Measurements from ENCODE around the gene CLDN4. TPM values are rescaled to one million over a fixed set of nuclear protein-coding genes. Genes with fewer than 3 reads are reported as not detected.

CLDN4 gene
- total and polyA plus RNA-seq, 2 donors (not counting 3 experiments of a cell fraction or from before 2014, with no cell fraction given): 0.13 to 0.15 TPM

GRCh38 chr7:73832806-73833205 lies 2.0 kb downstream of the CLDN4 start:
- dilution Hi-C loops (cut with MboI; ENCODE audit: extremely low pct_ligation_motif_present, low sequenced_read_pairs): no loop called here
- FAIRE-seq: no peak
- Histone ChIP-seq H4K20me1 (replicated peaks; ENCODE audit: control insufficient read depth, extremely low read depth, insufficient read depth, low read length) (no peaks in the 10 kb centered on the region), H3K9ac (replicated peaks; ENCODE audit: extremely low read depth, insufficient read depth, low read length) (no peak overlapping the region), H3K9me1 (replicated peaks; ENCODE audit: control insufficient read depth, extremely low read depth, insufficient read depth, low read length) (no peaks in the 10 kb centered on the region), H3K27ac (ENCODE audit: insufficient read depth, low read depth, low read length) (no peak overlapping the region), H3K4me1 (ENCODE audit: control insufficient read depth, extremely low read depth, insufficient read depth, low read length) (peaks cover under 1% of the 10 kb centered on the region), H2AFZ (ENCODE audit: low read depth, low read length) (no peak overlapping the region), H3K9me3 (replicated peaks; ENCODE audit: control insufficient read depth, insufficient read depth, low read length) (no peaks in the 10 kb centered on the region), H3K79me2 (ENCODE audit: control insufficient read depth, insufficient read depth, low read length) (no peaks in the 10 kb centered on the region), H3K36me3 (ENCODE audit: control insufficient read depth in 2 of 2, extremely low read depth in 1 of 2, insufficient read depth in 2 of 2, low read length in 2 of 2) (no peaks in the 10 kb centered on the region), H3K4me3 (replicated peaks in 1 of 3; ENCODE audit: insufficient read depth in 1 of 3, low read depth in 1 of 3, low read length in 3 of 3) (no peak overlapping the region), H3K4me2 (ENCODE audit: insufficient read depth, low read length) (no peak overlapping the region), H3K27me3 (ENCODE audit: control insufficient read depth in 2 of 2, insufficient read depth in 2 of 2, low read length in 2 of 2) (no peaks in the 10 kb centered on the region)
- no peak for DNase-seq (ENCODE audit: low read depth, low spot score)
- ChIA-PET POLR2A (interaction anchor here (0.6 kb wide), 1 partner anchor 335 kb away, joined by 8 read pairs; no protein-coding TSS in a partner anchor), CTCF (interaction anchor here (1.5 to 3.1 kb wide), 4 partner anchors 10 to 22 kb away, joined by 4 to 15 read pairs (median 8); partner anchors contain the start of gene METTL27)
- TF ChIP-seq FOS (IDR thresholded peaks at IDR 0.05; ENCODE audit: borderline replicate concordance, insufficient read depth, low read length) (no peak), CTCF (IDR thresholded peaks at IDR 0.05; ENCODE audit: extremely low read depth in 1 of 2, insufficient read depth in 1 of 2, low read depth in 1 of 2, low read length in 2 of 2) (no peak), GATA2 (IDR thresholded peaks at IDR 0.05; ENCODE audit: insufficient read depth, insufficient read length, low read depth, low read length) (no peak), MYC (IDR thresholded peaks at IDR 0.05; ENCODE audit: low read depth, low read length) (no peak), POLR2AphosphoS5 (IDR thresholded peaks at IDR 0.05; ENCODE audit: insufficient read depth, low read depth, low read length) (no peak), POLR2A (IDR thresholded peaks at IDR 0.05; ENCODE audit: low read depth, low read length) (no peak), MAX (IDR thresholded peaks at IDR 0.05; ENCODE audit: insufficient read depth, insufficient read length) (no peak), JUN (IDR thresholded peaks at IDR 0.05; ENCODE audit: borderline replicate concordance, insufficient read depth, insufficient read length, low read depth) (no peak), EZH2 (IDR thresholded peaks at IDR 0.05; ENCODE audit: borderline replicate concordance, low read depth, low read length, severe bottlenecking) (no peak)
- intact Hi-C loops (cut with micrococcal nuclease): no loop called here
- no TSS peak for BruUV-seq (replicated peaks)
